Common myeloid progenitor, CD34-positive (primary cell): Measurements from ENCODE around the gene MBNL1.
A peak's percentile ranks its signal among the peaks of the same experiment; 100 is the strongest.

Experiments
- CTCF ChIA-PET: fragments of 350-600 bp; sonication (Branson Sonifier 250); formaldehyde crosslinking; loops from one replicate; lab custom pipeline; 2021; ENCODE audit warnings: antibody characterized with exemption; lab: Charles Lee
- POLR2A ChIA-PET: fragments of 350-600 bp; sonication (Branson Sonifier 250); formaldehyde crosslinking; loops from one replicate; lab custom pipeline; 2021; ENCODE audit warnings: antibody characterized with exemption; lab: Charles Lee
- DNase-seq, 3 donors: peaks; one replicate each; pipeline versions ENCODE4 v3.0.0 to v3.0.0-alpha.2; 2013
- H3K27ac ChIP-seq, 2 experiments: 1 replicate in 1 of 2; 2 replicates in 1 of 2; pipeline ENCODE4 v1.7.0; 2013; ENCODE audit warnings: inconsistent platforms in 2 of 2, low read length in 2 of 2, mild to moderate bottlenecking in 2 of 2, low read depth in 1 of 2, moderate library complexity in 1 of 2; ENCODE audit not compliant: severe bottlenecking in 2 of 2, insufficient read depth in 1 of 2, poor library complexity in 1 of 2
- H3K27me3 ChIP-seq, 5 experiments: replicated peaks in 2 of 5; 1 replicate in 3 of 5; 2 replicates in 2 of 5; pipeline versions ENCODE4 v1.6.1 to v1.7.0; 2013; ENCODE audit warnings: low read length in 4 of 5, mild to moderate bottlenecking in 2 of 5, moderate library complexity in 2 of 5, inconsistent platforms in 1 of 5; ENCODE audit not compliant: insufficient read depth in 5 of 5, control insufficient read depth in 4 of 5
- H3K36me3 ChIP-seq, 4 experiments: 1 replicate in 2 of 4; 2 replicates in 2 of 4; pipeline versions ENCODE4 v1.6.1 to v1.7.0; 2013; ENCODE audit warnings: low read length in 3 of 4, control low read depth in 1 of 4, mild to moderate bottlenecking in 1 of 4; ENCODE audit not compliant: control insufficient read depth in 4 of 4, insufficient read depth in 4 of 4
- H3K4me1 ChIP-seq, 4 experiments: 1 replicate in 3 of 4; 2 replicates in 1 of 4; pipeline versions ENCODE4 v1.6.1 to v1.7.1; 2013; ENCODE audit warnings: low read length in 3 of 4, mild to moderate bottlenecking in 3 of 4, control low read depth in 1 of 4, inconsistent platforms in 1 of 4, moderate library complexity in 1 of 4; ENCODE audit not compliant: control insufficient read depth in 4 of 4, insufficient read depth in 4 of 4; ENCODE audit errors: control extremely low read depth in 1 of 4
- H3K4me3 ChIP-seq, 7 experiments: 1 replicate in 4 of 7; 2 replicates in 3 of 7; pipeline versions ENCODE4 v1.5.1 to v1.7.0; 2013; ENCODE audit warnings: mild to moderate bottlenecking in 7 of 7, low read length in 6 of 7, moderate library complexity in 6 of 7, inconsistent platforms in 2 of 7, low read depth in 2 of 7, control low read depth in 1 of 7; ENCODE audit not compliant: insufficient read depth in 4 of 7, control insufficient read depth in 1 of 7; ENCODE audit errors: extremely low read depth in 1 of 7
- H3K9me3 ChIP-seq, 5 experiments: 1 replicate in 4 of 5; 2 replicates in 1 of 5; pipeline versions ENCODE4 v1.6.1 to v1.7.1; 2013; ENCODE audit warnings: low read length in 4 of 5, mild to moderate bottlenecking in 2 of 5, inconsistent platforms in 1 of 5, low read depth in 1 of 5, moderate library complexity in 1 of 5; ENCODE audit not compliant: control insufficient read depth in 4 of 5, insufficient read depth in 2 of 5; ENCODE audit errors: control extremely low read depth in 1 of 5
- WGBS: methylation state at CpG from one replicate; pipeline ENCODE4 v1.1.5; 2013; ENCODE audit not compliant: insufficient coverage; 5-methylcytosine and 5-hydroxymethylcytosine counted together

MBNL1 gene

DNA sequence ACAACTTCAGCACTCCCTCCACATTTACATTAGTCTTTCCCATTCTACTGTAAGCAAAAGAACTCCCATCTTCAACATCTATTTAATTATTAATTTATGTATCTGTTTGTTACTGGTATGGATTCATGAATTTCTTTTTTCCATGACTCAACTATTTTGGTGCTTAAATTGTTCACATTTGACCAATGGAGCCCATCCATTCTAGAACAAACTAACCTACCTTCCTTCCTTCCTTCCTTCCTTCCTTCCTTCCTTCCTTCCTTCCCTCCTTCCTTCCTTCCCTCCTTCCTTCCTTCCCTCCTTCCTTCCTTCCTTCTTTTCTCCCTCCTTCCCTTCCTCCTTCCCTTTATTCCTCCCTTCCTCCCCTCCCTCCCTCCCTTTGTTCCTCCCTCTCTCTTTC is 16.8 kb upstream of the MBNL1 start:
- peaks cover 0 to 4% (median under 1%) of the 10 kb centered on the region in 4 experiments for H3K36me3 ChIP-seq
- no peak for DNase-seq
- no peak overlapping the region for H3K27ac ChIP-seq
- peaks cover 24 to 51% (median 41%) of the 10 kb centered on the region in 4 experiments for H3K4me1 ChIP-seq
- H3K4me3 ChIP-seq: no peak overlapping the region
- peaks cover 0 to 4% (median 0%) of the 10 kb centered on the region in 5 experiments for H3K9me3 ChIP-seq
- POLR2A ChIA-PET: no interaction called here
- H3K27me3 ChIP-seq: no peaks in the 10 kb centered on the region
- CTCF ChIA-PET: interaction anchor here (1.1 kb wide), 1 partner anchor 18 kb away, joined by 3 read pairs; no protein-coding TSS in a partner anchor

DNA sequence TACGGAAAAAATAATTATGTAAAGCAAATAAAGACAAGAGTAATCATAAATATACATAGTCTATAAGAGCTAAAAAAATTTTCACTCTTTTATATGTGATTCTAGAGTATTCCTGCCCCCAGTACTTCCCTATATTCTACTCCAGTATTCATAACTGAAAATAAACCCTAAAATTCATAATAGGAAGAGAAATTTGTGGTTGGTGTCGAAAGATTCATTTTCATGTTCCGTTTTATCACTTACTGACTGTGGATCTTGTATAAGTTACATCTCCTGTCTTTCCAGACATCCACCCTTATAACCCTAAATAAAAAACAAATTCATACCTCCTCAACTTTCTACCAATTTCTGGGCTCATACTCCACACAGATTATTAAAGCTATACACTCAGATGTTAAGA is 16.0 kb upstream of the MBNL1 start:
- peaks cover 0 to 4% (median 0%) of the 10 kb centered on the region in 5 experiments for H3K9me3 ChIP-seq
- DNase-seq: no peak
- CTCF ChIA-PET: interaction anchor here (1.1 kb wide), 1 partner anchor 17 kb away, joined by 3 read pairs; no protein-coding TSS in a partner anchor
- no peaks in the 10 kb centered on the region for H3K27me3 ChIP-seq
- H3K36me3 ChIP-seq: peaks cover 0 to 4% (median under 1%) of the 10 kb centered on the region in 4 experiments
- POLR2A ChIA-PET: no interaction called here
- H3K27ac ChIP-seq: peak overlapping the region in 1 of 2 experiments; percentile 34
- WGBS: no CpG with 5 or more reads among the region's 3 CpGs
- peaks cover 32 to 56% (median 46%) of the 10 kb centered on the region in 4 experiments for H3K4me1 ChIP-seq
- peak overlapping the region in 3 of 7 experiments; percentile 13 to 39 (median 16) for H3K4me3 ChIP-seq

- ChIA-PET POLR2A (no interaction called here), CTCF (interaction anchor here (1.8 to 1.9 kb wide), 2 partner anchors 9 to 63 kb away, joined by 4 to 6 read pairs; no protein-coding TSS in a partner anchor)
- no peak overlapping the region for H3K27ac ChIP-seq
- H3K4me1 ChIP-seq: peaks cover 37 to 60% (median 53%) of the 10 kb centered on the region in 4 experiments
- H3K4me3 ChIP-seq: peak overlapping the region in 1 of 7 experiments; percentile 17
- no peak for DNase-seq
- WGBS: 100% methylated on average over 1 of the region's 1 CpG
- peaks cover 0 to 4% (median under 1%) of the 10 kb centered on the region in 4 experiments for H3K36me3 ChIP-seq
- H3K9me3 ChIP-seq: peaks cover 0 to 4% (median 0%) of the 10 kb centered on the region in 5 experiments
- H3K27me3 ChIP-seq: no peaks in the 10 kb centered on the region
Observed at GRCh38 chr3:152253514-152253913, 15.2 kb upstream of the MBNL1 start.

DNA sequence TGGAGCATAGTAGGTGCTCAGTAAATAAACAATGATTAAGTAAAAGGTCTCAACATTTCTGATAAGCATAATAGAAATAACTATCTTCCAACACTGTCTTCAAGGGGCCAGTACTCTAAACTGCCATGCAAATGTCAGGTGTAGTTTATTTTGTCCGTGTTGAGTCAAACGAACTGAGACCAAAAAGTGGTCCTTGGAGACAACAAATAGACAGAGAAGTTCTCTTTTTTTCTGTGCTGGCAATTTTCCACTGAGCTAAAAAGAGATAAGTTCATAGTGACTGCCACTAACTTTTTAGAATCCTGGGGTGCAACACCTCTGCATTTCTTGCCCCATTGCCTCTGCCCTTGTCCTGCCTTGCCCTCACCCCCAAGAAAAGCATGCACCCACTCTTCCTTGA is 14.7 kb upstream of the MBNL1 start:
- peak in 2 of 3 donors; percentile 67 to 68 for DNase-seq
- POLR2A ChIA-PET: no interaction called here
- peaks cover 0 to 4% (median 0%) of the 10 kb centered on the region in 5 experiments for H3K9me3 ChIP-seq
- CTCF ChIA-PET: interaction anchor here (1.1 to 1.9 kb wide), 4 partner anchors 9 to 64 kb away, joined by 3 to 6 read pairs (median 4); partner anchors contain the start of gene MBNL1
- H3K27me3 ChIP-seq: no peaks in the 10 kb centered on the region
- H3K4me3 ChIP-seq: peak overlapping the region in 3 of 7 experiments; percentile 1 to 24 (median 17)
- H3K27ac ChIP-seq: peak overlapping the region in 1 of 2 experiments; percentile 28
- peaks cover 0 to 4% (median under 1%) of the 10 kb centered on the region in 4 experiments for H3K36me3 ChIP-seq
- WGBS: 6% methylated on average over 2 of the region's 2 CpGs
- peaks cover 43 to 65% (median 58%) of the 10 kb centered on the region in 4 experiments for H3K4me1 ChIP-seq

- no peak for DNase-seq
- WGBS: no CpG with 5 or more reads among the region's 1 CpG
- Histone ChIP-seq H3K4me1 (peaks cover 48 to 71% (median 67%) of the 10 kb centered on the region in 4 experiments), H3K27me3 (no peaks in the 10 kb centered on the region), H3K36me3 (peaks cover 0 to 6% (median 3%) of the 10 kb centered on the region in 4 experiments), H3K27ac (peak overlapping the region in 1 of 2 experiments; percentile 19), H3K9me3 (peaks cover 0 to 4% (median 0%) of the 10 kb centered on the region in 5 experiments), H3K4me3 (no peak overlapping the region)
- ChIA-PET POLR2A (interaction anchor here (0.6 to 0.7 kb wide), 2 partner anchors 51 to 73 kb away, joined by 3 read pairs; no protein-coding TSS in a partner anchor), CTCF (interaction anchor here (0.6 to 3.1 kb wide), 10 partner anchors 10 to 188 kb away, joined by 3 to 21 read pairs (median 3); partner anchors contain the start of gene MBNL1)
Observed at GRCh38 chr3:152255290-152255689, 13.4 kb upstream of the MBNL1 start.

GRCh38 chr3:152256851-152257562 is 11.7 kb upstream of the MBNL1 start:
- Histone ChIP-seq H3K4me3 (peak overlapping the region in 6 of 7 experiments; percentile 5 to 58 (median 26)), H3K27ac (peak overlapping the region; percentile 47 to 82), H3K4me1 (peaks cover 57 to 82% (median 71%) of the 10 kb centered on the region in 4 experiments), H3K27me3 (no peaks in the 10 kb centered on the region), H3K36me3 (peaks cover 0 to 14% (median 10%) of the 10 kb centered on the region in 4 experiments), H3K9me3 (peaks cover 0 to 2% (median 0%) of the 10 kb centered on the region in 5 experiments)
- ChIA-PET POLR2A (interaction anchor here (1.2 kb wide), 1 partner anchor 11 kb away, joined by 3 read pairs; no protein-coding TSS in a partner anchor), CTCF (interaction anchor here (1.0 to 3.1 kb wide), 6 partner anchors 11 to 115 kb away, joined by 3 to 21 read pairs (median 3); partner anchors contain the start of gene MBNL1)
- no peak for DNase-seq
- 100% methylated on average over 1 of the region's 5 CpGs for WGBS
